Measurements from ENCODE around the gene EFNA5.
"Not testable (repeated sequence)": the region's sequence is repeated elsewhere in the genome, so short reads cannot be mapped to it uniquely, and the experiment has no call there.

Gene EFNA5

GRCh38 chr5:107377277-107377609 lies 293.5 kb downstream of the EFNA5 start:
- in situ Hi-C loops (cut with HindIII; ENCODE audit: low sequenced_read_pairs), result no loop called here

- in situ Hi-C loops (cut with HindIII; ENCODE audit: low sequenced_read_pairs), result no loop called here
These were observed 294.0 kb downstream of the EFNA5 start for GRCh38 chr5:107376546-107377276.

GRCh38 chr5:107373549-107374263 lies 297.0 kb downstream of the EFNA5 start:
- in situ Hi-C loops (cut with HindIII; ENCODE audit: low sequenced_read_pairs), result no loop called here

GRCh38 chr5:107372723-107373450 lies 297.9 kb downstream of the EFNA5 start:
- in situ Hi-C loops (cut with HindIII; ENCODE audit: low sequenced_read_pairs), result no loop called here

- in situ Hi-C loops (cut with HindIII; ENCODE audit: low sequenced_read_pairs), result no loop called here
These were observed 300.3 kb downstream of the EFNA5 start for GRCh38 chr5:107370396-107370968.

GRCh38 chr5:107369622-107370021 lies 301.1 kb downstream of the EFNA5 start:
- in situ Hi-C loops (cut with HindIII; ENCODE audit: low sequenced_read_pairs), result no loop called here

- in situ Hi-C loops (cut with HindIII; ENCODE audit: low sequenced_read_pairs), result no loop called here
These were observed 302.1 kb downstream of the EFNA5 start for GRCh38 chr5:107368615-107369014.

GRCh38 chr5:107367939-107368338 lies 302.8 kb downstream of the EFNA5 start:
- in situ Hi-C loops (cut with HindIII; ENCODE audit: low sequenced_read_pairs), result no loop called here

GRCh38 chr5:107367480-107367879 lies 303.3 kb downstream of the EFNA5 start:
- in situ Hi-C loops (cut with HindIII; ENCODE audit: low sequenced_read_pairs), result no loop called here

- in situ Hi-C loops (cut with HindIII; ENCODE audit: low sequenced_read_pairs), result no loop called here
These were observed 305.2 kb downstream of the EFNA5 start for GRCh38 chr5:107365320-107366109.

GRCh38 chr5:107364443-107365319 lies 306.1 kb downstream of the EFNA5 start:
- in situ Hi-C loops (cut with HindIII; ENCODE audit: low sequenced_read_pairs), result no loop called here

GRCh38 chr5:107363768-107364167 lies 307.0 kb downstream of the EFNA5 start:
- in situ Hi-C loops (cut with HindIII; ENCODE audit: low sequenced_read_pairs), result no loop called here

- in situ Hi-C loops (cut with HindIII; ENCODE audit: low sequenced_read_pairs), result no loop called here
These were observed 308.8 kb downstream of the EFNA5 start for GRCh38 chr5:107361945-107362344.

GRCh38 chr5:107359916-107360234 lies 310.9 kb downstream of the EFNA5 start:
- in situ Hi-C loops (cut with HindIII; ENCODE audit: low sequenced_read_pairs), result no loop called here

- in situ Hi-C loops (cut with HindIII; ENCODE audit: low sequenced_read_pairs), result no loop called here
These were observed 311.5 kb downstream of the EFNA5 start for GRCh38 chr5:107359033-107359915.

- in situ Hi-C loops (cut with HindIII; ENCODE audit: low sequenced_read_pairs), result no loop called here
These were observed 313.8 kb downstream of the EFNA5 start for GRCh38 chr5:107356891-107357290.

- in situ Hi-C loops (cut with HindIII; ENCODE audit: low sequenced_read_pairs), result no loop called here
These were observed 318.2 kb downstream of the EFNA5 start for GRCh38 chr5:107352576-107352975.

- in situ Hi-C loops (cut with HindIII; ENCODE audit: low sequenced_read_pairs), result not testable (repeated sequence)
These were observed 324.2 kb downstream of the EFNA5 start for GRCh38 chr5:107346580-107346979.

- in situ Hi-C loops (cut with HindIII; ENCODE audit: low sequenced_read_pairs), result no loop called here
These were observed 328.4 kb downstream of the EFNA5 start for GRCh38 chr5:107342371-107342770.
